BLaER1 (cell line): ENCODE data around the gene AATF.

Experiments
- H3K27ac ChIP-seq: shearing (Covaris generic); formaldehyde crosslinking; 2 replicates; pipeline ENCODE4 v1.8.1; 2022
- H3K27me3 ChIP-seq: shearing (Covaris generic); formaldehyde crosslinking; 2 replicates; pipeline ENCODE4 v1.8.1; 2022
- H3K36me3 ChIP-seq: shearing (Covaris generic); formaldehyde crosslinking; 2 replicates; pipeline ENCODE4 v1.8.1; 2022
- H3K4me1 ChIP-seq: shearing (Covaris generic); formaldehyde crosslinking; 2 replicates; pipeline ENCODE4 v1.8.1; 2022
- H3K4me2 ChIP-seq: shearing (Covaris generic); formaldehyde crosslinking; 2 replicates; pipeline ENCODE4 v1.8.1; 2022
- H3K4me3 ChIP-seq: shearing (Covaris generic); formaldehyde crosslinking; 2 replicates; pipeline ENCODE4 v1.8.1; 2022
- H3K9ac ChIP-seq: shearing (Covaris generic); formaldehyde crosslinking; 2 replicates; pipeline ENCODE4 v1.8.1; 2022
- H3K9me3 ChIP-seq: shearing (Covaris generic); formaldehyde crosslinking; 2 replicates; pipeline ENCODE4 v1.8.1; 2022
- H4K20me1 ChIP-seq: shearing (Covaris generic); formaldehyde crosslinking; 2 replicates; pipeline ENCODE4 v1.8.1; 2022
- Cebpa-rat ChIP-seq: shearing (Covaris generic); IDR thresholded peaks from 2 replicates; pipeline ENCODE4 v1.8.1; 2022

Gene AATF

GRCh38 chr17:36934692-36935630 is 13.8 kb upstream of the AATF start:
- H3K4me3 ChIP-seq = 0 out of 2 replicates have a peak overlapping the region, but pooled peaks have one; percentile 46
- H3K4me1 ChIP-seq = peaks cover 28% of the 10 kb centered on the region
- peaks cover 98% of the 10 kb centered on the region for H4K20me1 ChIP-seq
- H3K9ac ChIP-seq = no peak overlapping the region
- no peaks in the 10 kb centered on the region for H3K36me3 ChIP-seq
- TF ChIP-seq Cebpa-rat = no peak
- no peak overlapping the region for H3K27ac ChIP-seq
- peaks cover 100% of the 10 kb centered on the region for H3K27me3 ChIP-seq
- H3K9me3 ChIP-seq = peaks cover 14% of the 10 kb centered on the region
- no peak overlapping the region for H3K4me2 ChIP-seq

- H3K4me3 ChIP-seq = peak overlapping the region; percentile 46
- peak overlapping the region; percentile 62 for H3K4me2 ChIP-seq
- peaks cover 28% of the 10 kb centered on the region for H3K4me1 ChIP-seq
- H3K27me3 ChIP-seq = peaks cover 100% of the 10 kb centered on the region
- no peak for TF ChIP-seq Cebpa-rat
- H3K27ac ChIP-seq = no peak overlapping the region
- H3K36me3 ChIP-seq = no peaks in the 10 kb centered on the region
- H3K9ac ChIP-seq = no peak overlapping the region
- H3K9me3 ChIP-seq = peaks cover 18% of the 10 kb centered on the region
- peaks cover 95% of the 10 kb centered on the region for H4K20me1 ChIP-seq
These were observed 12.9 kb upstream of the AATF start for GRCh38 chr17:36935671-36936454.

- H3K27me3 ChIP-seq = peaks cover 100% of the 10 kb centered on the region
- H3K36me3 ChIP-seq = no peaks in the 10 kb centered on the region
- peaks cover 28% of the 10 kb centered on the region for H3K4me1 ChIP-seq
- H4K20me1 ChIP-seq = peaks cover 95% of the 10 kb centered on the region
- no peak overlapping the region for H3K9ac ChIP-seq
- peak overlapping the region; percentile 62 for H3K4me2 ChIP-seq
- H3K4me3 ChIP-seq = peak overlapping the region; percentile 46
- peaks cover 24% of the 10 kb centered on the region for H3K9me3 ChIP-seq
- no peak overlapping the region for H3K27ac ChIP-seq
- TF ChIP-seq Cebpa-rat = no peak
These were observed 12.2 kb upstream of the AATF start for GRCh38 chr17:36936455-36937000.

- Histone ChIP-seq H3K4me1 (peaks cover 28% of the 10 kb centered on the region), H3K4me3 (peak within 1 kb of the TSS; percentile 46), H3K27ac (no peak within 1 kb of the TSS), H4K20me1 (peaks cover 94% of the 10 kb centered on the region), H3K9me3 (peaks cover 32% of the 10 kb centered on the region), H3K27me3 (peaks cover 100% of the 10 kb centered on the region), H3K36me3 (peaks cover 3% of the 10 kb centered on the region; the same call in 1 of the 2 replicates), H3K9ac (no peak within 1 kb of the TSS), H3K4me2 (peak within 1 kb of the TSS; percentile 62)
- TF ChIP-seq Cebpa-rat = no peak
These were observed 11.5 kb upstream of the AATF start, which contains the start of gene LHX1 for GRCh38 chr17:36937001-36937958. Gene LHX1 (plus strand): TSS chr17:36937475. CDS start chr17:36938198, 723 bp downstream.

- H3K4me1 ChIP-seq = peaks cover 28% of the 10 kb centered on the region
- peak overlapping the region; percentile 46; the same call in 1 of the 2 replicates for H3K4me3 ChIP-seq
- peaks cover 100% of the 10 kb centered on the region for H3K27me3 ChIP-seq
- H3K4me2 ChIP-seq = peak overlapping the region; percentile 62
- H3K27ac ChIP-seq = no peak overlapping the region
- no peak for TF ChIP-seq Cebpa-rat
- peaks cover 6% of the 10 kb centered on the region; the same call in 1 of the 2 replicates for H3K36me3 ChIP-seq
- no peak overlapping the region for H3K9ac ChIP-seq
- peaks cover 96% of the 10 kb centered on the region for H4K20me1 ChIP-seq
- peaks cover 40% of the 10 kb centered on the region for H3K9me3 ChIP-seq
These were observed 10.7 kb upstream of the AATF start for GRCh38 chr17:36937959-36938565.

GRCh38 chr17:36938566-36939051 is 10.1 kb upstream of the AATF start:
- Histone ChIP-seq H3K27me3 (peaks cover 100% of the 10 kb centered on the region), H3K4me1 (peaks cover 28% of the 10 kb centered on the region), H4K20me1 (peaks cover 96% of the 10 kb centered on the region), H3K36me3 (peaks cover 6% of the 10 kb centered on the region; the same call in 1 of the 2 replicates), H3K4me2 (no peak overlapping the region), H3K9ac (no peak overlapping the region), H3K9me3 (peaks cover 45% of the 10 kb centered on the region), H3K27ac (no peak overlapping the region), H3K4me3 (no peak overlapping the region)
- no peak for TF ChIP-seq Cebpa-rat

GRCh38 chr17:36939052-36939801 is 9.5 kb upstream of the AATF start:
- Histone ChIP-seq H3K27me3 (peaks cover 100% of the 10 kb centered on the region), H3K27ac (no peak overlapping the region), H3K9me3 (peaks cover 44% of the 10 kb centered on the region), H3K36me3 (peaks cover 6% of the 10 kb centered on the region; the same call in 1 of the 2 replicates), H4K20me1 (peaks cover 94% of the 10 kb centered on the region), H3K9ac (no peak overlapping the region), H3K4me3 (no peak overlapping the region), H3K4me1 (peaks cover 28% of the 10 kb centered on the region), H3K4me2 (no peak overlapping the region)
- no peak for TF ChIP-seq Cebpa-rat
